ENCODE measurements around the gene GSK3B.

Gene GSK3B

GRCh38 chr3:120040813-120041377 lies 53.4 kb downstream of the GSK3B start:
- Histone ChIP-seq H3K4me2 (ENCODE audit: low read depth, low read length) (no peak overlapping the region), H3K9me3 (replicated peaks; ENCODE audit: insufficient read depth, low read length) (no peaks in the 10 kb centered on the region), H3F3A (ENCODE audit: insufficient read depth, low read length) (no peaks in the 10 kb centered on the region), H3K27me3 (replicated peaks; ENCODE audit: insufficient read depth, low read length) (no peaks in the 10 kb centered on the region), H3K36me3 (replicated peaks; ENCODE audit: insufficient read depth, low read length) (no peaks in the 10 kb centered on the region), H3K9me2 (replicated peaks; ENCODE audit: insufficient read depth, low read length) (no peaks in the 10 kb centered on the region), H3K27ac (ENCODE audit: low read length) (no peak overlapping the region), H2AFZ (ENCODE audit: low read length) (no peak overlapping the region), H3K79me2 (ENCODE audit: low read length) (peaks cover 100% of the 10 kb centered on the region), H4K20me1 (ENCODE audit: insufficient read depth, low read length) (peaks cover 10% of the 10 kb centered on the region; the same call in 1 of the 2 replicates), H3K4me3 (ENCODE audit: low read length) (no peak overlapping the region), H3K9ac (ENCODE audit: low read length) (no peak overlapping the region), H3K4me1 (ENCODE audit: low read length) (no peaks in the 10 kb centered on the region)
- no peak for DNase-seq
- TF ChIP-seq EZH2 (optimal IDR thresholded peaks at IDR 0.05; ENCODE audit: low read depth, low read length): no peak
- TF ChIP-seq EZH2phosphoT487 (IDR thresholded peaks at IDR 0.05; ENCODE audit: low read length): no peak
- no peak for TF ChIP-seq CTCF (IDR thresholded peaks at IDR 0.05; ENCODE audit: low read length)

- Histone ChIP-seq H3K4me3 (ENCODE audit: low read length) (no peak overlapping the region), H3K9ac (ENCODE audit: low read length) (no peak overlapping the region), H3K9me2 (replicated peaks; ENCODE audit: insufficient read depth, low read length) (no peaks in the 10 kb centered on the region), H3F3A (ENCODE audit: insufficient read depth, low read length) (no peaks in the 10 kb centered on the region), H3K4me1 (ENCODE audit: low read length) (no peaks in the 10 kb centered on the region), H2AFZ (ENCODE audit: low read length) (no peak overlapping the region), H4K20me1 (ENCODE audit: insufficient read depth, low read length) (peaks cover 10% of the 10 kb centered on the region; the same call in 1 of the 2 replicates), H3K27ac (ENCODE audit: low read length) (no peak overlapping the region), H3K79me2 (ENCODE audit: low read length) (peaks cover 100% of the 10 kb centered on the region), H3K4me2 (ENCODE audit: low read depth, low read length) (no peak overlapping the region), H3K9me3 (replicated peaks; ENCODE audit: insufficient read depth, low read length) (no peaks in the 10 kb centered on the region), H3K36me3 (replicated peaks; ENCODE audit: insufficient read depth, low read length) (no peaks in the 10 kb centered on the region), H3K27me3 (replicated peaks; ENCODE audit: insufficient read depth, low read length) (no peaks in the 10 kb centered on the region)
- DNase-seq: peak; percentile 36
- no peak for TF ChIP-seq EZH2phosphoT487 (IDR thresholded peaks at IDR 0.05; ENCODE audit: low read length)
- TF ChIP-seq CTCF (IDR thresholded peaks at IDR 0.05; ENCODE audit: low read length): peak; percentile 41
Observed at GRCh38 chr3:120039642-120040610, 54.3 kb downstream of the GSK3B start.

DNA sequence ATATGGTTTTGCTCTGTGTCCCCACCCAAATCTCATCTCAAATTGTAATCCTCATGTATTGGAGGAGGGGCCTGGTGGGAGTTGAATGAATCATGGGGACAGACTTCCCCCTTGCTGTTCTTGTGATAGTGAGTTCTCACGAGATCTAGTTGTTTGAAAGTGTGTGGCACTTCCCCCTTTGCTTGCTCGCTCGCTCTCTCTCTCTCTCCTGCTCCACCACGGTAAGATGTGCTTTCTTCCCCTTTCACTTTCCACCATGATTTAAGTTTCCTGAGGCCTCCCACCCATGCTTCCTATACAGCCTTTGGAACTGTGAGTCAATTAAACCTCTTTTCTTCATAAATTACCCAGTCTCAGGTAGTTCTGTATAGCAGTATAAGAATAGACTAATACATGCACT lies 60.7 kb downstream of the GSK3B start:
- H3K9me3 ChIP-seq (replicated peaks; ENCODE audit: insufficient read depth, low read length): no peaks in the 10 kb centered on the region
- no peak overlapping the region for H3K4me2 ChIP-seq (ENCODE audit: low read depth, low read length)
- H3K9me2 ChIP-seq (replicated peaks; ENCODE audit: insufficient read depth, low read length): no peaks in the 10 kb centered on the region
- H3K9ac ChIP-seq (ENCODE audit: low read length): no peak overlapping the region
- no peak overlapping the region for H2AFZ ChIP-seq (ENCODE audit: low read length)
- peaks cover 9% of the 10 kb centered on the region for H3K4me1 ChIP-seq (ENCODE audit: low read length)
- H3K4me3 ChIP-seq (ENCODE audit: low read length): no peak overlapping the region
- H4K20me1 ChIP-seq (ENCODE audit: insufficient read depth, low read length): peaks cover 29% of the 10 kb centered on the region
- H3K27ac ChIP-seq (ENCODE audit: low read length): no peak overlapping the region
- peaks cover 100% of the 10 kb centered on the region for H3K79me2 ChIP-seq (ENCODE audit: low read length)
- no peaks in the 10 kb centered on the region for H3K36me3 ChIP-seq (replicated peaks; ENCODE audit: insufficient read depth, low read length)
- TF ChIP-seq EZH2phosphoT487 (IDR thresholded peaks at IDR 0.05; ENCODE audit: low read length): no peak
- no peak for TF ChIP-seq EZH2 (optimal IDR thresholded peaks at IDR 0.05; ENCODE audit: low read depth, low read length)
- H3F3A ChIP-seq (ENCODE audit: insufficient read depth, low read length): no peaks in the 10 kb centered on the region
- no peaks in the 10 kb centered on the region for H3K27me3 ChIP-seq (replicated peaks; ENCODE audit: insufficient read depth, low read length)
- no peak for DNase-seq
